ENCODE data around the gene RGS21.

The RGS21 gene

DNA sequence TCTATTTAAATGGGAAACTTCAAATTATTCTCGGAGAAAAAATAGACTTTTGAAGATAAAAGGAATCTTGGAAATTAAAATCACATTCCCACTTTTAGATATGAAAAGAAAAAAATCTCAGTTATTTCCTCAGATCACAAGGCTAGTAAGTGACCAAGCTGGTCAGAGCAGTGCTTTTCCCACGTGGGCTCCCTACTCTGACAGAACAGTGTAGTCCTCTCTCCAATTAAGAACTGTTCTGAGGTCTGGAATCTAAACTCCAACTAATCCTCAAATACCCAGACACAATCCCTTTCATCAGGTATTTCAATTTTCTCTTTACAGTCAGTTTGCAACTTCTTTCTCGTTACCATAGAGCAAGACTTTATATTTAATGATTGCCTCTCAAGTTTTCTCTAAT lies 50.6 kb downstream of the RGS21 start:
- in situ Hi-C loops (cut with MboI; ENCODE audit: low pct_unique_long_range_greater_than_20kb, low sequenced_read_pairs, unreplicated experiment), result no loop called here
- no peak for DNase-seq (ENCODE audit: low spot score)

DNA sequence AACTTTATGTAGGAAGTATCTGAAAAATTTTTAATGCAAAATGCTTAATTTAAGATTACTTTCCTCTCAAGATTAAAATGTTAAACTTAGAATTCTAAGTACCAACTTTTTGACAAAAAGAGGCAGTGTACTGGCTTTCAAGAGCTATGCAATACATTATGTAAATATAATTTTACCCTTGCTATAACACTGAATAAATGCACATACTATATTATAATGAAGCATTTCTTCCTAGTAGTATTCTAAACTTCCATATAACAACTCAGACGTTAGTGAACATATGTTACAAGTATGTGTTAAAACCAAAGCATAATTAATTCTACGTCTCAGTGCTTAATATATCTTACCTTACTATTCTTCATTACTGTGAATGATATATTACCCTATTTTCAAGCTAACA lies 58.5 kb downstream of the RGS21 start:
- in situ Hi-C loops (cut with MboI; ENCODE audit: low pct_unique_long_range_greater_than_20kb, low sequenced_read_pairs, unreplicated experiment), result no loop called here
- no peak for DNase-seq (ENCODE audit: low spot score)
- TF ChIP-seq, protein P1, sequence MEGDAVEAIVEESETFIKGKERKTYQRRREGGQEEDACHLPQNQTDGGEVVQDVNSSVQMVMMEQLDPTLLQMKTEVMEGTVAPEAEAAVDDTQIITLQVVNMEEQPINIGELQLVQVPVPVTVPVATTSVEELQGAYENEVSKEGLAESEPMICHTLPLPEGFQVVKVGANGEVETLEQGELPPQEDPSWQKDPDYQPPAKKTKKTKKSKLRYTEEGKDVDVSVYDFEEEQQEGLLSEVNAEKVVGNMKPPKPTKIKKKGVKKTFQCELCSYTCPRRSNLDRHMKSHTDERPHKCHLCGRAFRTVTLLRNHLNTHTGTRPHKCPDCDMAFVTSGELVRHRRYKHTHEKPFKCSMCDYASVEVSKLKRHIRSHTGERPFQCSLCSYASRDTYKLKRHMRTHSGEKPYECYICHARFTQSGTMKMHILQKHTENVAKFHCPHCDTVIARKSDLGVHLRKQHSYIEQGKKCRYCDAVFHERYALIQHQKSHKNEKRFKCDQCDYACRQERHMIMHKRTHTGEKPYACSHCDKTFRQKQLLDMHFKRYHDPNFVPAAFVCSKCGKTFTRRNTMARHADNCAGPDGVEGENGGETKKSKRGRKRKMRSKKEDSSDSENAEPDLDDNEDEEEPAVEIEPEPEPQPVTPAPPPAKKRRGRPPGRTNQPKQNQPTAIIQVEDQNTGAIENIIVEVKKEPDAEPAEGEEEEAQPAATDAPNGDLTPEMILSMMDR (IDR thresholded peaks at IDR 0.05; ENCODE audit: extremely low read depth, insufficient read depth, missing control alignments), result no peak

More for the DNA sequence above, 50.6 kb downstream of the RGS21 start:
- TF ChIP-seq, protein P1 (IDR thresholded peaks at IDR 0.05; ENCODE audit: extremely low read depth, insufficient read depth, missing control alignments), result no peak

DNA sequence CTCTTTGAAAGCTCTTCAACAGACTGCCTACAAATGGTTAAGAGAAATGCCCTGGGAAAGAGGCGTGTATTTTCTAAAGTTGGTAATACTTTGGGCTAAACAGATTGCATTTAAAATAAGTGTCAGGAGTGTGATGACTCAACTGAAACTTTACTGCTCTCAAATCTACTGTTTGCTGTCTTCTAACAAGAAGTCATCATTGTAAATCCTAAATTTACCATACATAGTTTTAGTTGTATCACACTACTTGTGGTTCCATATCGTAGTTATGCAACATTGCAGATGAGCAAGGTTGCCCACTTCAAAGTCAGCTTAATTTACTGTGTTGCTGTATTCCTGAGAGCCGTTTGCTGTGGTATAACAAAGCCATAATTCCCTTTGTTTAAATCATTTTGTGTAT lies 59.6 kb downstream of the RGS21 start:
- TF ChIP-seq, protein P1 (IDR thresholded peaks at IDR 0.05; ENCODE audit: extremely low read depth, insufficient read depth, missing control alignments), result no peak
- no peak for DNase-seq (ENCODE audit: low spot score)
- in situ Hi-C loops (cut with MboI; ENCODE audit: low pct_unique_long_range_greater_than_20kb, low sequenced_read_pairs, unreplicated experiment), result no loop called here

DNA sequence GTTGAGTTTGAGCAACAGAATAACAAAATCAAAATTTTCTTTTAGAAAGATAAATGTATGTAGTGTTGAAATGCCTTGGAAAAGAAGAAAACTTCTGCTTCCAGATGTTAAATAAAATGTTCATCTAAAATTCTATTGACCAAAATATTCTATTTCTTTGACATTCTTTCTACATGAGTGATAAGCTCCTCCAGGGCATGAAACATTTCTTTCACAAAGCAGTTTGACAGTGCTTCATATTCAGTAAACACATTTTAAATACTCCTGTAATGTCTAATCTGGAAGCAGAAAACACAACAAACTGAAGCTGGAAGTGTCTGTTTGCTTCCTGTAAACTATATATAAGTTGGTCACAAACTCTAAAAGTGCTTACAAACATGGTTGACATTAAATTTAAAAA lies 61.5 kb downstream of the RGS21 start:
- in situ Hi-C loops (cut with MboI; ENCODE audit: low pct_unique_long_range_greater_than_20kb, low sequenced_read_pairs, unreplicated experiment), result no loop called here
- TF ChIP-seq, protein P1 (IDR thresholded peaks at IDR 0.05; ENCODE audit: extremely low read depth, insufficient read depth, missing control alignments), result no peak
- no peak for DNase-seq (ENCODE audit: low spot score)

- DNase-seq (ENCODE audit: low spot score), result no peak
- in situ Hi-C loops (cut with MboI; ENCODE audit: low pct_unique_long_range_greater_than_20kb, low sequenced_read_pairs, unreplicated experiment), result no loop called here
- TF ChIP-seq, protein P1 (IDR thresholded peaks at IDR 0.05; ENCODE audit: extremely low read depth, insufficient read depth, missing control alignments), result no peak
Measured at GRCh38 chr1:192378878-192379277, 62.1 kb downstream of the RGS21 start.

GRCh38 chr1:192379554-192379953 lies 62.8 kb downstream of the RGS21 start:
- TF ChIP-seq, protein P1 (IDR thresholded peaks at IDR 0.05; ENCODE audit: extremely low read depth, insufficient read depth, missing control alignments), result no peak
- in situ Hi-C loops (cut with MboI; ENCODE audit: low pct_unique_long_range_greater_than_20kb, low sequenced_read_pairs, unreplicated experiment), result no loop called here
- DNase-seq (ENCODE audit: low spot score), result no peak

- DNase-seq (ENCODE audit: low spot score), result no peak
- in situ Hi-C loops (cut with MboI; ENCODE audit: low pct_unique_long_range_greater_than_20kb, low sequenced_read_pairs, unreplicated experiment), result no loop called here
- TF ChIP-seq, protein P1 (IDR thresholded peaks at IDR 0.05; ENCODE audit: extremely low read depth, insufficient read depth, missing control alignments), result no peak
Measured at GRCh38 chr1:192382758-192383157, 66.0 kb downstream of the RGS21 start.

Data from GM13977 (cell line).